HepG2 (cell line): Measurements from ENCODE around the gene ALPL. TPM values are rescaled to one million over a fixed set of nuclear protein-coding genes. Genes with fewer than 3 reads are reported as not detected.

Experiments
- CREBL2 ChIP-seq: sonication (generic); formaldehyde crosslinking; IDR thresholded peaks from 2 replicates; pipeline ENCODE4 v1.8.1; 2023; ENCODE audit warnings: missing genetic modification reagents, mild to moderate bottlenecking, borderline replicate concordance
- HNRNPLL ChIP-seq: fragments of 200-400 bp; formaldehyde crosslinking; IDR thresholded peaks from 2 replicates; pipeline ENCODE4 v1.6.1; 2017; ENCODE audit warnings: mild to moderate bottlenecking, low read depth, low read length; ENCODE audit not compliant: poor library complexity, severe bottlenecking
- JDP2 ChIP-seq: sonication (generic); formaldehyde crosslinking; IDR thresholded peaks from 2 replicates; pipeline ENCODE4 v1.8.1; 2022; ENCODE audit warnings: missing genetic modification reagents, borderline replicate concordance
- KDM5B ChIP-seq: sonication (generic); formaldehyde crosslinking; IDR thresholded peaks from 2 replicates; pipeline ENCODE4 v1.4.0; 2020; ENCODE audit warnings: missing genetic modification reagents, mild to moderate bottlenecking, borderline replicate concordance
- MAZ ChIP-seq, 2 experiments: sonication (generic) in 1 of 2; formaldehyde crosslinking in 1 of 2; IDR thresholded peaks; 2 replicates each; pipeline versions ENCODE4 v1.5.0 to v1.6.1; 2012 to 2020; ENCODE audit warnings: low read depth in 2 of 2, mild to moderate bottlenecking in 2 of 2, borderline replicate concordance in 1 of 2, improper control_type of control experiment in 1 of 2, low read length in 1 of 2, missing genetic modification reagents in 1 of 2, moderate library complexity in 1 of 2
- SMYD3 ChIP-seq: sonication (generic); formaldehyde crosslinking; IDR thresholded peaks from 2 replicates; pipeline ENCODE4 v1.8.1; 2023; ENCODE audit warnings: mild to moderate bottlenecking, missing genetic modification reagents
- STAT5B ChIP-seq: sonication (generic); formaldehyde crosslinking; IDR thresholded peaks from 2 replicates; pipeline ENCODE4 v1.4.0; 2020; ENCODE audit warnings: missing genetic modification reagents
- ZBTB38 ChIP-seq: sonication (generic); formaldehyde crosslinking; IDR thresholded peaks from 2 replicates; pipeline ENCODE4 v1.5.1; 2020; ENCODE audit warnings: mild to moderate bottlenecking, missing genetic modification reagents
- ZFY ChIP-seq: sonication (generic); formaldehyde crosslinking; IDR thresholded peaks from 2 replicates; pipeline ENCODE4 v1.4.0; 2020; ENCODE audit warnings: missing genetic modification reagents
- ZSCAN25 ChIP-seq: sonication (generic); formaldehyde crosslinking; IDR thresholded peaks from 2 replicates; pipeline ENCODE4 v1.8.0; 2022; ENCODE audit warnings: mild to moderate bottlenecking, missing genetic modification reagents
- ZSCAN5A ChIP-seq: sonication (generic); formaldehyde crosslinking; IDR thresholded peaks from 2 replicates; pipeline ENCODE4 v1.8.0; 2022; ENCODE audit warnings: mild to moderate bottlenecking, missing genetic modification reagents, borderline replicate concordance
- ZUFSP ChIP-seq: sonication (generic); formaldehyde crosslinking; IDR thresholded peaks from 2 replicates; pipeline ENCODE4 v1.9.0; 2021; ENCODE audit warnings: missing genetic modification reagents, mild to moderate bottlenecking, borderline replicate concordance
- polyA plus RNA-seq, 8 experiments: library from polyadenylated mRNA; depleted of rRNA in 3 of 8; stranded (reverse) in 7 of 8; unstranded in 1 of 8; fragments of >200 nt; fragmentation: Illumina TruSeq in 4 of 8; extraction: Trizol in 4 of 8; gene quantifications; 2 replicates each; pipeline versions ENCODE4 v1.2.1 to v1.2.3, GENCODE V29; 2011 to 2016; ENCODE audit warnings: low read depth in 4 of 8, missing spikeins in 1 of 8, mixed read lengths in 1 of 8; ENCODE audit not compliant: insufficient read depth in 1 of 8
- total RNA-seq, 5 experiments: library from RNA; depleted of rRNA; stranded (reverse); fragments of >200 nt; fragmentation: Illumina TruSeq; extraction: Trizol; gene quantifications; 2 replicates each; pipeline ENCODE4 v1.2.3, GENCODE V29; 2016; ENCODE audit warnings: low read depth in 1 of 5
- TF ChIP-seq, protein P1 (sequence below), 2 experiments: sonication (generic) in 1 of 2; formaldehyde crosslinking in 1 of 2; IDR thresholded peaks; 2 replicates each; pipeline versions ENCODE4 v1.5.1 to v1.6.1; 2011 to 2020; ENCODE audit warnings: borderline replicate concordance in 1 of 2, low read depth in 1 of 2, low read length in 1 of 2, mild to moderate bottlenecking in 1 of 2, missing genetic modification reagents in 1 of 2, moderate library complexity in 1 of 2

ALPL gene
- total and polyA plus RNA-seq, 2 of the 13 experiments (the other 11 are each of a cell fraction or from before 2014, with no cell fraction given) = 0.12 TPM; not detected in 1

GRCh38 chr1:21586846-21587601 is 77.8 kb downstream of the ALPL start (continued):
- 0 out of 2 replicates have a peak, but pooled peaks have one; percentile 44 for TF ChIP-seq STAT5B (CRISPR knock-in tag)
- no peak for TF ChIP-seq CREBL2 (CRISPR knock-in tag)
- no peak for TF ChIP-seq MAZ (IDR thresholded peaks at IDR 0.05; ENCODE audit: borderline replicate concordance, low read depth, low read length)
- TF ChIP-seq MAZ (CRISPR knock-in tag; IDR thresholded peaks at IDR 0.05; ENCODE audit: low read depth) = 0 out of 2 replicates have a peak, but pooled peaks have one; percentile 41
- TF ChIP-seq ZBTB38 (CRISPR knock-in tag) = no peak
- peak; percentile 37; the same call in 1 of the 2 replicates for TF ChIP-seq KDM5B
- no peak for TF ChIP-seq ZUFSP
- TF ChIP-seq HNRNPLL = no peak
- TF ChIP-seq, protein P1, sequence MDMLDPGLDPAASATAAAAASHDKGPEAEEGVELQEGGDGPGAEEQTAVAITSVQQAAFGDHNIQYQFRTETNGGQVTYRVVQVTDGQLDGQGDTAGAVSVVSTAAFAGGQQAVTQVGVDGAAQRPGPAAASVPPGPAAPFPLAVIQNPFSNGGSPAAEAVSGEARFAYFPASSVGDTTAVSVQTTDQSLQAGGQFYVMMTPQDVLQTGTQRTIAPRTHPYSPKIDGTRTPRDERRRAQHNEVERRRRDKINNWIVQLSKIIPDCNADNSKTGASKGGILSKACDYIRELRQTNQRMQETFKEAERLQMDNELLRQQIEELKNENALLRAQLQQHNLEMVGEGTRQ (IDR thresholded peaks at IDR 0.05; ENCODE audit: low read depth, low read length) = 0 out of 2 replicates have a peak, but pooled peaks have one; percentile 20
- TF ChIP-seq, protein P1 (CRISPR knock-in tag; IDR thresholded peaks at IDR 0.05; ENCODE audit: borderline replicate concordance) = peak; percentile 15; the same call in 1 of the 2 replicates
- TF ChIP-seq ZSCAN25 (CRISPR knock-in tag) = peak; percentile 71; the same call in 1 of the 2 replicates
- peak; percentile 69 for TF ChIP-seq ZFY
- TF ChIP-seq JDP2 (CRISPR knock-in tag) = no peak
- no peak for TF ChIP-seq ZSCAN5A (CRISPR knock-in tag)
- no peak for TF ChIP-seq SMYD3 (CRISPR knock-in tag)
